HUDEP-2 (cell line): ENCODE results near the gene EMP2.
"Not testable (repeated sequence)": the region's sequence is repeated elsewhere in the genome, so short reads cannot be mapped to it uniquely, and the experiment has no call there.

Experiments used
- DNase-seq, 76 experiments: peaks; one replicate each; lab custom pipeline; 2025; ENCODE audit not compliant: unreplicated experiment in 76 of 76; lab: John Stamatoyannopoulos, UW

EMP2 gene

DNA sequence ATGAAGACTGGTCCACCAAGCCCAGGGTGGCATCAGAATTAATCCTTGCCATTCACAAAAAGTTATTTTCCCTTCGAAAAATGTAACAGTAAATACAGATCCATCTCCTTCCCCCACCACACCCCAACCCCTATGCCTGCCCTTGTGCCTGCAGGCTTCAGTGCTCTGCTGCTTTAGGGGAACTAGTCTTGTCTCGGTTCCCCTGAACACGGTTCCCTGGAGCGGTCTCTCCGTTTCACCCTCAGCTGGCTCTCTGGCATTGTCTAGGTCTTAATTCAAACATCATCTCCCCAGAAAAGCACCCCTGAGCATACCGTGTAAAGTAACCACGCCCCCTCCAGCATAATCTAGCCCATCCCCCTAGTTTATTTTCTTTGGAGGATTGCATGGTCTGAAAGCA, 25.8 kb downstream of the EMP2 start:
- no peak for DNase-seq

DNA sequence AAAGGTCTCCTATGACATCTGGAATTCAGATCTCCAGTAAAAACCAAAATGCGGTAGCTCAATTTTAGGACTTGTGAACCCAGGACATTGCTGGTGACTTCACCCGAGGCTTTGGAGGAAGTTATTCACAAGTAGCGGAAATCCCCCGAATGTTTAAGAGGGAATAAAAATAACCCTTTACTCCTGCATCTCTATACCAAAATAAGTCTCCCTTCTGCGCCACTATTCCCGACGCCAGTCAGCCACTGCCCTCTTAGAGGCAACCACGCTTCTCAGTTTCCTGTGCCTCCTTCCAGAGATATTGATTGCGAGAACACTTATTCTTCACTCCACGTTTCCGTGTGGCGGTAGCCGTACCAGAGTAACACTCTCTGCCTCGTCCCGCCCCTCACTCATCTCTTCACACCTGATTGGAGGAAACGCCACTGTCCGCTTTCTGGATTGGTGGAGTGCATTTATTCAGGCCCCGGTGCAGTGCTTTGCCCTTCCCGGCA, 27.4 kb downstream of the EMP2 start:
- no peak for DNase-seq

DNA sequence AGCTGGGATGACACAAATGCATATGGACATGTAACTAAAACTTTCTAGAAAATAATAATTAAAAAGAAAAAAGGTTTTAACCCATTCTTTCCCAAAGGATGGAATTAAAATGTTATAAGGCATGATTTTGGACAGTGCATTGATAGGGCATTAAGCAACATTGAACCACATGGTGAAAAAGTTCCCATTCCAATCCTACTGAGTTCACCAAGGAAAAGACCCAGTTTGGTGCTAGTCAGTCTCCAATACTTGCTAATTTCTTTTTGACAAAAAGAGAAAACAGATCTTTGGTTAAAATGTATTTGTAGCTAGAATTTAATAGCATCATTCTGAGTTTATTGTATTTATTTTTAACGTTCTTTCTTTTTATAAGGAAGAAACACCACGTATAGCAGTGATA, 28.1 kb downstream of the EMP2 start:
- no peak for DNase-seq

DNA sequence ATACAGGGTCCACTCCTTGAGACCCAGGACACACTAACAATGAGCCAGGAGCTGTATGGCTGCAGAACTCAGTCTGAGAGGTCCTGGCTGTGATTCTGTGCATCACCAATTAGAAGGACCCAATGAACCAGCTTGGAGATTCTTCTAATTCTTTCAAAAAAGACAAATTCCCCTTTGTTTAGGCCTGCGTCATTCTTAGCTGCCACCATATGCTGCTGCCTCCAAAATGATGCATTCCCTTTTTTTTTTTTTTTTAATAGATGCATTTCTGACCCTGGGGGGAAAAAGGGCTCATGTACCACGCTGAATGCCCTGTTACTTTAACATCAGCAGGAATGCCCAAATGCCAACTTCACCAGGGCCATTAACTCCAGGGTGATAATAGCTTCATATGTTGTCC, 28.5 kb downstream of the EMP2 start:
- DNase-seq = no peak

DNA sequence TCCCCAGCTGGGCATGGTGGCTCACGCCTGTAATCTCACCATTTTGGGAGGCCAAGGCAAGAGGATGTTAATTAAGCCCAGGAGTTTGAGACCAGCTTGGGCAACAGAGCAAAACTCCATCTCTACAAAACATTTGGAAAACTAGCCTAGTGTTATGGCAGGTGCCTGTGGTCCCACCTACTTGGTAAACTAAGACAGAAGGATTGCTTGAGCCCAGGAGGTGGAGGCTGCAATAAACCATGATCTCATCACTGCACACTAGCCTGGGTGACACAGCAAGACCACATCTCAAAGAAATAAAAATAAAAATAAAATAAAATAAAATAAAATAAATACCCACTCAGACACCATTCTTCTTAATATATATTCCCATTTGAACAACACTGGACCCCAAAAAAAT, 32.0 kb downstream of the EMP2 start:
- DNase-seq = no peak

DNA sequence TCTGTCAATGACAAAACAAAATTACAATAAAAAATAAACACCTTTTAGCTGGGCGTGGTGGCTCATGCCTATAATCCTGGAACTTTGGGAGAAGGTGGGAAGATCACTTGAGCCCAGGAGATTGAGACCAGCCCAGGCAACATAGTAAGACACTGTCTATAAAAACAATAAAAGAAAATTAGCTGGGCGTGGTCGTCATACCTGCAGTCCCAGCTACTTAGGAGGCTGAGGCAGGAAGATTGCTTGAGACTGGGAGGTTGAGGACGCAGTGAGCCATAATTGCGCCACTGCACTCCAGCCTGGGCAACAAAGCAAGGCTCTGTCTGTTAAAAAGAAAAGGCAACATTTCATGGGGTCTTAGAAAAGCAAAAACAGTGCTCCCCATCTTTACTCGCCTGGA, 32.7 kb downstream of the EMP2 start:
- DNase-seq = no peak

DNA sequence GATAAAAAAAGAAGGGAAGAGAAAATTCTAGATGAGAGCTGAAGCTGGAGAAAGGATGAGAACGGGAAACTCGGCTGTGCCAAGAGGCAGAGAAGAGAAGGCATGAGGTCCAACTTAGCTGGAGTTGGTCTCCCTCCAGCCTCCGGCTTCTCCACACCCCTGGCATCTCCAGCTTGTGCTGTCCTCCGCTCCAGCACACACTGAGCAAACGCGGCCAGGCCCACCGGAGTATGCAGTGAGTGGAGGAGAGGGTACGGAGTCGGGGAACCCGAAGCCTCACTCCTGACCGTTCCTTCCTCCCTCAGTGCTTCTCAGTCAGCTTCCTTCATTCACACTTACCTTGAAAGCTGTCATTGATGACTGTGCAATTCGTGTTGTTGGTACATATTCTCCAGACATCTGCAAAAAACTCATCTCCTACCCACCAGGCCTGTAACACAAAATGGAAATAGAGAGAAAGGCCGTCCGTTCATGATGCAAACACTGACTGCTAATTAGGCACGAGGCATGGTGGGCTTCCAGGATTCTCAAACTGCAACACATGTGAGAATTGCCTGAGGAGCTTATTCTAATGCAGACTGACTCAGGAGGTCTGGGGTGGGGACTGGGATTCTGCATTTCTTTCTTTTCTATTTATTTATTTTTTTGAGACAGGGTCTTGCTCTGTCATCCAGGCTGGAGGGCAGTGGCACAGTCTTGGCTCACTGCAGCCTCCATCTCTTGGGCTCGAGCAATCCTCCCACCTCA, 37.0 kb downstream of the EMP2 start:
- DNase-seq = no peak

DNA sequence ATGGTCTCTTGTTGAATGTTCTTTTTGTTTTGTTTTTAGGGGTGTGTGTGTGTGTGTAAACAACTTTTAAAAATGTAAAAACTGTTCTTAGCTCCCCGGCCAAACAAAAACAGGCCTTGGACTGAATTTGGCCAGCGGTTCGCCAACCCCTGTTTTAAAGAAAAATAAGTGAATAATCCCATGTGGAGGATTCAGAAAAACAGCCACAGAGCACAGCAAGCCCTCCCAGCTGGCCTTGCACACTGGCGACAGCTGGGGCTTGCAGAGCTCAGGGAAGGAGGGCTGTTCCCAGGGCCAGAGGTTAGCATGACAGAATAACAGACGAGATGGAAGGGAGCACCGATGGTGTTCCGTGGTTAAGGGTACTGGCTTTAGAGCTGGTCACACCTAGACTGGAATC, 39.0 kb downstream of the EMP2 start:
- DNase-seq = no peak

DNA sequence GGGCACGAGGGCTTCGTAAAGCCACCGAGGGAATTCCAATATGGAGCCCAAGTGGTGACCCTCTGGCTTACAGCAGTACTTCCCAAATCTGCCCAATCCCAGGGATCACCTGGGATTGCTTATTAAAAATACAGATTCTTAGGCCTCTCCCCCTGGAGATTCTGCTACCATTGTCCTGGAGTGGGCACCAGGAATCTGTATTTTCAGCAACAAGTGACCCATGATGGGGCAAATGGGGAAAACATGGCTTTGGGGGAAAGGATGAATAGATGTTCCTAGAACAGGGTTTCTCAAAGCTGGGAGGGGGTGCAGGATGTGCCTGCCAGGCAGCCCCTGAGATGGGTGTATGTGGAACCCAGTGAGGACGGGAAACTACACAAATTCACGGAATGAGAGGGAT, 40.6 kb downstream of the EMP2 start:
- DNase-seq = no peak

DNA sequence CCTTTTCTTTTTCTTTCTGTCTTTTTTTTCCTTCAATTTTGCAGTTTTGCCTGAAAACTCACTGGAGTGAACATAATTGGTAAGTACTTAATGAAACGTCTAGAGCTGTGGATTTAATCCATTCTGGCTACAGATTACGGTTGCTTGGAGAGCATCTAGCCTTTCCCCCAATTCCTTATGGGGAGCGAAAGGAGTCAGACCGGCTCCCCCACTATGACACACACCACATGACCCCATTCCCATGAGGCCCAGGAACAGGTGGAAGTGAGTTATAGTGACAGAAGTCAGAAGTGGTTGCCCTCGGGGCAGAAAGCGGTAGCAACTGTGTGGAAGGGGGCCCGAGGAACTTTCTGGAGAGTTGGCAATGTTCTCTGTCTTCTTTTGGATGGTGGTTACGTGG, 41.2 kb downstream of the EMP2 start:
- no peak for DNase-seq

DNA sequence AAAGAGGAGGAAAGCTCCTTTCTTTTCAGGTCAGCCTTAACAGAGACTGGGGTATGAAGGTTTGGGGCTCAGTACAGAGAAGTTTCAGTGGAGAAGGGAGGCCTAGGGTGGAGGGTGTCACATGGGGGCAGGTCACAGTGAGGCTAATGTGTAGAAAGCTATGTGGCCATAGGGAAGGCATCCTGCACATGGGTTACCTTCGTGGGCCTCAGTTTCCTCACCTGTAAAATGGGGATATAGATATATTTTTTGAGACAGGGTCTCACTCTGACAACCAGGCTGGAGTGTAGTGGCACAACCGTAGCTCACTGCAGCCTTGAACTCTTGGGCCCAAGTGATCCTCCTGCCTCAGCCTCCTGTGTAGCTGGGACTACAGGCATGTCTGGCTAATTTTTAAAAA, 41.8 kb downstream of the EMP2 start:
- DNase-seq = no peak

DNA sequence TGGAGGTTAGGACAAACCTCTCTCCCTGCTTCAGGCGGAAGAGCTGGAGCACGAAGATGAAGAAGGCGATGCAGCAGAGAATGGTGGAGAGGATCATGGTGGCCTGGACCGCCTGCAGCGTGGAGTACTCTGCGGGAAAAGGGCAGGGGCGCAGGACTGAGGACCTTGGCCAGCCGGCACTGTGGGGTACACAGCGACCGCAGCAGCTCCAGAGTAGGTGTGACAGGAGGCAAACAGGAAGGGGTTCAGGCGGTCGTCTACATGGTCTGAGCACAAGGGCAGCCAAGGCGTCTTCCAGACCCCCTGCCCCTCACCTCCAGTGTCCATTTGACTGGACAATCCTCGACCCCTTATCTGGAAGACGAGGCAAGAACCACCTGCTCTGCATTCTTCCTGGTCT, 42.5 kb downstream of the EMP2 start:
- DNase-seq = no peak

DNA sequence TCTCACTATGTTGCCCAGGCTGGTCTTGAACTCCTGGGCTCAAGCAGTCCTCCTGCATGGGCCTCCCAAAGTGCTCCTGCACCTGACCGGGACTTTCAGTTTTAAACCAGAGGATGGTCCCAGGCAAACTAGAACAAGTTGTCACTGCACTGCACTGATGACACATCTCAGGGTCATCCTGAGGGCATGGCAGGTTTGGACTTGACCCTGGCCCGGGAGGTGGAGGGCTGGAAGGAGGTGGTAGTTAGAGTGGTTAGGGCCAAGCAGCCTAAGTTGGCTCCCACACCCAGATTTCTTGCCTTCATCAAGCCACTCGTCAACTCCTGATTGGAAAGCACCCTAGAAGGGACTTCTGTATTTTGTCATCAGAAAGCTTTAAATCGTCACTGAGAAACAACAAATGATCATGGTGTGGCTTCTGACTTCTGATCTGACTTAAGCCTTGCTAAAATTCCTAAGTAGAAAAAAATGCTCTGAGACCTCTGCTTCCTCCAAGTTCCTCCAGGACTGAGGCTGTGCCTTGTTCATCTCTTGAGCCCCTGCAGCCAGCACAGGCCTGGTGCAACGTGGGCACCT, 43.5 kb downstream of the EMP2 start:
- no peak for DNase-seq

DNA sequence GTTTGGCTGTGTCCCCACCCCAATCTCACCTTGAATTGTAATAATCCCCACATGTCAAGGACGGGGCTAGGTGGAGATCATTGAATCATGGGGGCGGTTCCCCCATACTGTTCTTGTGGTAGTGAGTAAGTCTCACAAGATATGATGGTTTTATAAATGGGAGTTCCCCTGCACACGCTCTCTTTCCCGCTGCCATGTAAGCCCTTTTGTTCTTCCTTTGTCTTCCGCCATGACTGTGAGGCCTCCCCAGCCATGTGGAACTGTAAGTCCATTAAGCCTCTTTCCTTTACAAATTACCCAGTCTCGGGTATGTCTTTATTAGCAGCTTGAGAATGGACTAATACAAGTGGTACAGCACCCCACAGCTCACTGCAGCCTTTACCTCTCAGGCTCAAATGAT, 44.1 kb downstream of the EMP2 start:
- not testable (repeated sequence) for DNase-seq

DNA sequence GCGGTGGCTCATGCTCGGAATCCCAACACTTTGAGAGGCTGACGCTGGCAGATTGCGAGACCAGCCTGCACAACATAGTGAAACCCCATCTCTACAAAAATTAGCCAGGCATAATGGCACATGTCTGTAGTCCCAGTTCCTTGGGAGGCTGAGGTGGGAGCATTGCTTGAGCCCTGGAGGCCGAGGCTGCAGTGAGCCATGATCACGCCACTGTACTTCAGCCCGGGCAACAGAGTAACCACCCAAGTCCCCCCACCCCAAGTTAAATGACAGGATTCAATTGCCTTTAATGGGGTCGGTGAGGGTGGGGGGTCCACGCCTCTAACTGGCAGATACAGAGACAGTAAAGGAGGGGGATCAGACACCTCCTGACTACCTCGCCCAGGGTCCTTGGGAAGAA, 44.9 kb downstream of the EMP2 start:
- DNase-seq = no peak

DNA sequence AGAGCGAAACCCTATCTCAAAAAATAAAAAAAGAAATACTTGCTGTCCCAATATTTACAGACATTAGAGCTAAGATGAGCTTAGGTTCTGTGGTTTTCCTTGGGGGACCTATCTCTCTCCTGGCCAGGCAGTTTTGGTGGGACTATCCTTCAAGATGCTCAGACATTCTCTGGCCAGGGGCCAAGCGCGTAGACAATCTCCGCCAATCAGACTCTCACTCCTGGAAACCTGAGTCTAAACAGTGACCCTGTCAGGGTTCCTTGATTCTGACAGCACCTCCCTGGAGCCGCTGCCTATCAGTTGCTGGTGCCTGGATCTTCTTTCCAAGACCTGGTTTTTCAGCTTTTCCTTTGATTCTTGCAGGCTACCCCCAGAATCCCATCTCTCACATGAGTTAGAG, 45.6 kb downstream of the EMP2 start:
- DNase-seq = no peak

DNA sequence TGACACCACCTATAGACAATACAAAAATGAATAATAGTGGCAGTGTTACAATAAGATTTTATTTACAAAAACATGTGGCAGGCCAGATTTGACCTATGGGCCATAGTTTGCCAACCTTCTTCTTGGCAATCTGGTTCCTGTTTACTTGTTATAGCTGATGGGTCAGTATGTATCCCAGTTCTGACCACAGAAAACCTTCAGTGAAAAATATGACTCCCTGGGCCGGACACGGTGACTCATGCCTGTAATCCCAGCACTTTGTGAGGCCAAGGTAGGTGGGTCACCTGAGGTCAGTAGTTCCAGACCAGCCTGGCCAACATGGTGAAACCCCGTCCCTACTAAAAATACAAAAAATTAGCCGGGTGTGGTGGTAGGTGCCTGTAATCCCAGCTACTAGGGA, 46.8 kb downstream of the EMP2 start:
- DNase-seq = not testable (repeated sequence)

DNA sequence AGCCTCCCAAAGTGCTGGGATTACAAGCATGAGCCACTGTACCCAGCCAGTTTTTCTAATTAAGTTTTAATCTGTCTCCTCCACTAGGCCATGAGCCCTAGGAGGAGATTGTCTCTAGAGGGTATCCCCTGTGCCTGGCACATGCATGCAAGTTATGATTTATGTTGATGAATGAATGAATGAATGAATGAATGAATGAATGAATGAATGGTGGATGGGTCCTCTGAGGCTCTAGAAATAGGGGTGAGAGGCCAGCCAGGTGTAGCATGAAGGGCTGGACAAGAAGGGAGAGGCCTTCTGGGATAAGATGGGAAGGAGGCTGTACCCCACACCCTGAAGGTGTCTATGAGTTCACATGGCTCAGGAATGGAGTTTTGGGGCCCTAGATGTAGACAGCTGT, 48.8 kb downstream of the EMP2 start:
- DNase-seq = no peak

DNA sequence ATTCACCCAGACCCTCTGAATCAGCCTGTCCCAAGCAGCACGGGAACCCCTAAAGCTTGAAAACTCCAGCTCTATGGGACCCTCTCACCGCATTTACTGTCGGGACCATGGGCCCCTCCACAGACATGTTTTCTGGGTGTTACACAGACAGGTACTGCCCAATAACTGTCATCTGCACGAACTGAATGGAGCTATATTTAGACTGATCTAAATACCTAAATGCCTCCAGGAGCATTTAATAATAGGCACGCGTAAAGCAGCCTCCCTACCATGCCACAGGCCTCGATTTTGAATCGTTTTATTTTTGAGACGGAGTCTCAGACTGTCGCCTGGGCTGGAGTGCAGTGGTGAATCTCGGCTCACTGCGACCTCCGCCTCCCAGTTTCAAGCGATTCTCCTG, 49.7 kb downstream of the EMP2 start:
- no peak for DNase-seq

DNA sequence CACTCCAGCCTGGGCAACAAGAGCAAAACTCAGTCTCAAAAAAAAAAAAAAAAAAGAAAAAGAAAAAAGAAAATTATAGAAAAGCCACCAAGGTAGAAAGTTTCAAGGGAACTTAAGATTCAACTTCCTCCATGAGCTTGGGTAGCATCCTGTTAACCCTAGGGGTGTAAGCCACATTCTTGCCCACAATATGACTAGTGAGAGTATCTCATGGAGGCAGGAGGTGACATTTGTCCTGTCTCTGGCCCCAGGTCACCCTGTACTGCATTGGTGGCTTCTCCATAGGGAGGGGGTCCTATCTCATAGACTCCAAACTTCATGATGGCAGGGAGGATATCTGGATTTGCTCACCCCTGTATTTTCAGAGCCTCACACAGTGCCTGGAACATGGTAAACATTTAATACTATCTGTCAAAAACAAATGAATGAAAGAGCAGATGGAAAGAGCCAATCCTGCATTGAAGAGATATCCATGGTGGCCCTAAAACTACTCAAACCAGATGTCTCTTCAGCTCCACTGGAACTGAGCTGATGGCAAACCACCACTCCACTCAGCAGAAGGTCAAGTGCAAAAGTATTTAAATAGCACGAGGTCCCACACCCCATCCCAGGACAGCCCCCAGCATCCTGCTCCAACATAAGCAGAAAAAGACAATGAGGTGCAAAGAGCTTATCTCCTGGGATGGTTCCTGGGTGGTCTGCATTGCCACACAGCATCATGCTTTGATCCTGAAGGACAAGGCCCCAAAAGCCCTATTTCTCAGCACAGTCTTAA, 50.3 kb downstream of the EMP2 start:
- no peak for DNase-seq

DNA sequence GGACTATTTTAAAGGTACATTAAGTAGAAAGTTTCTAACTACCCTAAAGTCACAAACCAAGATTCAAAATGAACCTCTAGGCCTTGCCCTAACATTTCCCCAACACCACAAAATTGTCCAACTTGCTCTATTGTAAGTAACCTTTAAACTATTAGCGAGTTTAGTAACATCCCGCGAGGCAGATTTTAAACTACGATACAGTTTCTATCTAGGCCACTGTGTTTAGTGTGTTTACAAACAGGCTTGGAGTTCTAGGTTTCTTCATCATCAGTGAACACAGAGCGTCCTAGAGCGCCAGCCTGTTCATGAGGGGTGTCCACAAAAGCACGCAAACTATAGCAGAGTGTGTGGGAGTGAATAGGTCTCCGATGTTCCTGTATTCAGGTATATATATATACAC, 51.8 kb downstream of the EMP2 start:
- no peak for DNase-seq

DNA sequence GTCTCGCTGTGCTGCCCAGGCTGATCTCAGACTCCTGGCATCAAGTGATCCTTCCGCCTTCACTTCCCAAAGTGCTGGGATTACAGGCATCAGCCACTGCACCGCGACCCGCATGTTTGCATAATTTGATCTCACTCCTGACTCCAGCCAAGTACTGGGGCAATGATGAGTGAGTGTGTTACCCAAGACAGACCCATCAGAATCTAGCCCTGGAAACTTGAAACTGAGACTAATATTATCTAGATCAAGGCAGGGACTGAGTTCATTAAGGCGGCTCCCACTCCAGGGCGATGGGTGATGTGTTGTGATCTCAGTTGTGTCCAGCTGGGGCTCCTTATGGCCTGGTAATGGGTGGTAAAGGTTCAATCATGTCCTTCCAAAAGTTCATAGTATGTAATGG, 53.4 kb downstream of the EMP2 start:
- DNase-seq = no peak
